HCT116 (cell line): ENCODE data around the gene OR4C11. TPM values are rescaled to one million over a fixed set of nuclear protein-coding genes. Genes with fewer than 3 reads are reported as not detected.

Experiments used
- total RNA-seq: library from RNA; stranded (reverse); gene quantifications from one replicate; pipeline ENCODE4 v1.2.1, GENCODE V29; 2021; ENCODE audit not compliant: unreplicated experiment

The OR4C11 gene
- total RNA-seq, 1 experiment from 2014 or later = not detected

Other genes starting within 250 kb of the OR4C11 start
- not detected for gene OR4A15, start 239.7 kb downstream of the OR4C11 start, total RNA-seq
- not detected for gene OR4C15, start 53.2 kb downstream of the OR4C11 start, total RNA-seq
- gene OR4C16, start 35.5 kb downstream of the OR4C11 start, total RNA-seq = not detected
- gene OR4P4, start 27.5 kb upstream of the OR4C11 start, total RNA-seq = not detected
- not detected for gene OR4S2, start 40.7 kb upstream of the OR4C11 start, total RNA-seq
- gene OR4C6, start 54.6 kb upstream of the OR4C11 start, total RNA-seq = not detected
- gene OR5D13, start 165.8 kb upstream of the OR4C11 start, total RNA-seq = not detected
- gene OR5D14, start 187.9 kb upstream of the OR4C11 start, total RNA-seq = not detected
- not detected for gene OR5L1, start 203.7 kb upstream of the OR4C11 start, total RNA-seq
- gene OR5D18, start 212.0 kb upstream of the OR4C11 start, total RNA-seq = not detected
- not detected for gene OR5L2, start 219.6 kb upstream of the OR4C11 start, total RNA-seq
- gene OR5D16, start 231.1 kb upstream of the OR4C11 start, total RNA-seq = not detected